Gastrocnemius medialis (tissue), 4 donors: ENCODE measurements around the gene ATXN1. TPM values are rescaled to one million over a fixed set of nuclear protein-coding genes. Genes with fewer than 3 reads are reported as not detected.
"Not testable (repeated sequence)": the region's sequence is repeated elsewhere in the genome, so short reads cannot be mapped to it uniquely, and the experiment has no call there.

ENCODE experiments used
- ATAC-seq, 2 donors: fragments of 150-250 bp; one replicate each; pipeline ENCODE4 v1.9.1; 2016
- DNase-seq, 2 donors: peaks; one replicate each; pipeline ENCODE4 v3.0.0-alpha.2; 2019
- H3K27ac ChIP-seq, 4 donors: fragments of 200-600 bp; sonication (generic); 1 replicate in 1 of 4; 2 replicates in 3 of 4; pipeline ENCODE4 v1.5.1; 2016 to 2018; ENCODE audit warnings: mild to moderate bottlenecking in 2 of 4, moderate library complexity in 1 of 4
- H3K27me3 ChIP-seq, 3 donors: fragments of 200-600 bp; sonication (generic) in 2 of 3; 1 replicate in 1 of 3; 2 replicates in 2 of 3; pipeline versions ENCODE4 v1.5.1 to v1.6.0; 2016 to 2019; ENCODE audit warnings: mild to moderate bottlenecking in 1 of 3, moderate library complexity in 1 of 3
- H3K36me3 ChIP-seq, 2 donors: fragments of 200-600 bp; sonication (generic) in 1 of 2; one replicate each; pipeline ENCODE4 v1.5.1; 2017 to 2018
- H3K4me1 ChIP-seq, 2 donors: fragments of 200-600 bp; sonication (generic) in 1 of 2; one replicate each; pipeline ENCODE4 v1.5.1; 2016 to 2017; ENCODE audit warnings: mild to moderate bottlenecking in 2 of 2
- H3K4me3 ChIP-seq, 4 donors: fragments of 200-600 bp; sonication (generic) in 3 of 4; 1 replicate in 1 of 4; 2 replicates in 3 of 4; pipeline ENCODE4 v1.5.1; 2016 to 2019; ENCODE audit warnings: mild to moderate bottlenecking in 2 of 4
- H3K9me3 ChIP-seq, 3 donors: fragments of 200-600 bp; sonication (generic) in 2 of 3; 1 replicate in 1 of 3; 2 replicates in 2 of 3; pipeline ENCODE4 v1.5.1; 2016 to 2019
- POLR2A ChIP-seq, 2 donors: fragments of 450-650 bp; IDR thresholded peaks; one replicate each; pipeline ENCODE4 v1.6.1; 2017; ENCODE audit warnings: antibody characterized with exemption in 2 of 2, mild to moderate bottlenecking in 2 of 2, moderate library complexity in 2 of 2
- in situ Hi-C, 4 donors: fragments of 200-750 bp; cut with MboI; loops; one replicate each; pipeline versions ENCODE4 v1.15.0 to v1.8.0; 2017; ENCODE audit warnings: low sequenced_read_pairs in 4 of 4
- intact Hi-C: fragments of 100-400 bp; cut with DNase I; formaldehyde crosslinking; loops from one replicate; pipeline ENCODE4 v1.15.1; 2023; ENCODE audit warnings: low total_unique reads
- total RNA-seq, 4 donors: library from RNA; depleted of rRNA; stranded (reverse); fragments of >200 nt; gene quantifications; one replicate each; pipeline versions ENCODE4 v1.1.0 to v1.2.3, GENCODE V29; 2016
- TF ChIP-seq, protein P1 (sequence below), 5 experiments: fragments of 450-650 bp in 3 of 5; fragments of 200-600 bp in 2 of 5; sonication (generic) in 2 of 5; IDR thresholded peaks in 4 of 5; conservative IDR thresholded peaks in 1 of 5; 1 replicate in 4 of 5; 2 replicates in 1 of 5; pipeline ENCODE4 v1.5.1; 2016 to 2019; ENCODE audit warnings: antibody characterized with exemption in 5 of 5, mild to moderate bottlenecking in 3 of 5, moderate library complexity in 3 of 5

The ATXN1 gene
- total RNA-seq, 4 donors from 2014 or later: 21.8 to 42.9 (median 33.1) TPM

DNA sequence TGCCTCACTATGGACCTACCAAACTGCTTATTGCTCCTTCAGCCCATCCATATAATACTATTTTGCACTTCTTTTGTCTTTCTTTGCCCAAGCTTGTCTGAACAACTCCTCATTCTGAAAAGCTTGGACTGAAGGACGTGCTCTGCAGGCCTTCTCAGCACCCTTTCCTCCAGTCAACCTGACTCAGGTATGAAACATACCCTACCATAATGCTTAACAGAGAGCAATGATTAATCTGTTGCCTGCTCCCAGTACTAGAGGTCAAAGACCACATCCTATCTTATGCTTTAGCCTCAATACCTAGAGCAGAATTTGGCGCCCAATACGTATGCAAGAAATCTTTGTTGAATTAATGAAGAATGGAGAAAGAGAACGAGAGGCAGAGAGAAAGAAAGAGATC is 55.2 kb downstream of the ATXN1 start:
- ATAC-seq: no peak
- no peak for DNase-seq
- no peaks in the 10 kb centered on the region for H3K9me3 ChIP-seq
- no peak overlapping the region for H3K27ac ChIP-seq
- no peak overlapping the region for H3K4me3 ChIP-seq
- no peaks in the 10 kb centered on the region for H3K27me3 ChIP-seq
- TF ChIP-seq, protein P1, sequence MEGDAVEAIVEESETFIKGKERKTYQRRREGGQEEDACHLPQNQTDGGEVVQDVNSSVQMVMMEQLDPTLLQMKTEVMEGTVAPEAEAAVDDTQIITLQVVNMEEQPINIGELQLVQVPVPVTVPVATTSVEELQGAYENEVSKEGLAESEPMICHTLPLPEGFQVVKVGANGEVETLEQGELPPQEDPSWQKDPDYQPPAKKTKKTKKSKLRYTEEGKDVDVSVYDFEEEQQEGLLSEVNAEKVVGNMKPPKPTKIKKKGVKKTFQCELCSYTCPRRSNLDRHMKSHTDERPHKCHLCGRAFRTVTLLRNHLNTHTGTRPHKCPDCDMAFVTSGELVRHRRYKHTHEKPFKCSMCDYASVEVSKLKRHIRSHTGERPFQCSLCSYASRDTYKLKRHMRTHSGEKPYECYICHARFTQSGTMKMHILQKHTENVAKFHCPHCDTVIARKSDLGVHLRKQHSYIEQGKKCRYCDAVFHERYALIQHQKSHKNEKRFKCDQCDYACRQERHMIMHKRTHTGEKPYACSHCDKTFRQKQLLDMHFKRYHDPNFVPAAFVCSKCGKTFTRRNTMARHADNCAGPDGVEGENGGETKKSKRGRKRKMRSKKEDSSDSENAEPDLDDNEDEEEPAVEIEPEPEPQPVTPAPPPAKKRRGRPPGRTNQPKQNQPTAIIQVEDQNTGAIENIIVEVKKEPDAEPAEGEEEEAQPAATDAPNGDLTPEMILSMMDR (IDR thresholded peaks at IDR 0.05 in 4 of 5, conservative IDR thresholded peaks at IDR 0.05 in 1 of 5): no peak
- no peak for TF ChIP-seq POLR2A (IDR thresholded peaks at IDR 0.05)
- no peaks in the 10 kb centered on the region for H3K36me3 ChIP-seq
- in situ Hi-C loops (no loop called here), intact Hi-C loops (no loop called here)
- H3K4me1 ChIP-seq: peaks cover 35 to 36% of the 10 kb centered on the region in 2 donors

DNA sequence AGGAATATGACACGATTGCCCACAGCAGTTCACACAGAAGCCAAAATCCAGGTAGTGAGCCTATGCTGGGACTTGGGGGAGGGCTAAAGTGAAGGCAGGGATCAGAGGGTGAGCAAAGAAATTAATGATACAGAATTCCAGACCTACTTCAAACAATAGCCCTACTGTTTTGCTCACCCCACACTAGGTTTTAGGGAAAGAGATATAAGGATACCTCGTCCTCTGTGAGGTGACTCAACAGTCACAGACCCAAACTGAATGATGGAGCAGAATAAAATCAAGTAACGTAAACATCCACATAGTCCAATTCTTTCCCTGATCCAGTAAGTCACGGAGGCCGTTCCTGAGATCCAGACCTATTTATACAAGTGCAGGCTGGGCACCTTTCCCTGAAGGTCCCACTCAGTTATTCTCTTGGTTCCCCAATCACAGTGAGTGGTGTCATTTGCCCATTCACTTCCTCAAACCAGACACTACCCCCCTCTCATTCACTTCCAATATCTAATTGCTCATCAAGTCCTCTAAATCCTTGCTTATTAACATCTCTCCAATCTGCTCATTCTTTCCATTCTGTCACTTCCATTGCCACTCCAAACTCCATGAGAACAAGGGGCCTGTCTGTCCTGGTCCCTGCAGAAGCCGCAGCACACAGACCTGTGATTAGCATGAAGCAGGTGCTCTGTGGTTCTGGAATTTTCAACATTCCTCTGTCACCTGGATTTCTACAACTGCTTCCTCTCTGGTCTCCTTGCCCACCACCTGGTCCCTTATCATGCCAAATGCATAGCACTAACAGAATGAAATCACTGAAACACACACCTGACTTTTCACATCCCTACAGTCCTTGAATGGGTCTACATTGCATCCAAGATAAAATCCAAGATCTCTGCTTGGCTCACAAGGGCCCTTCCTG is 55.9 kb downstream of the ATXN1 start:
- H3K27ac ChIP-seq: no peak overlapping the region

DNA sequence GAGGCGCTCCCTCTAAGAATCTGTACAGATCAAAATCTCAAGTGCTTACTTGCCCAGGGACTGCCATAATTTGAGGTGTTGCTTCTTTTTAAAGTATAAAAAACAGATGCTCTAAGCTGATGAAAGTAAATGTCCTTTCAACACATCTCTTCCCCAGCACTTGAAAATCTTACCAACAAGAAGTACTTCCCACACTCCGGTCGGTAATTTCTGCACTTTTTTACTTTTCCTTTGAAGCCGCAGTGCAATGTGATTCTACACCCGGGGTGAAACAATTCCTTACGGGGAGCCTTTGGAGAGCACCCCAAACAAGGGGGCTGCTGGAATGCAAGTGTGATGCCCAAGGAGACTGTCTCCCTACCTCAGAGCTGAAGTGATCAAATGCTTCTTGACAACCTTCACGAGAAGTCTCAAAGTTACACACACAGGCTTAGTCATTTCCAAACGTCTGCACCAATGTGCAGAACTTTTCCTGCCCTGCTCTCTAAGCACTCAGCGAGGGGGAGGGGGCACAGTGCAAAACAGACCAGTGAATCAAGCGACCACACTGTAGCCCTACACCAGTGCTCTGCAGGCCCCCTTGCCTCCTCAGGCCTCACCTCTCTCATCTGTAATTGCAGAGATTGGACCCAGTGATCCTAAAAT is 56.7 kb downstream of the ATXN1 start:
- DNase-seq: no peak
- Histone ChIP-seq H3K4me1 (peaks cover 47 to 49% of the 10 kb centered on the region in 2 donors), H3K4me3 (peak overlapping the region in 1 of 4 donors; percentile 6), H3K36me3 (no peaks in the 10 kb centered on the region), H3K27ac (no peak overlapping the region), H3K9me3 (no peaks in the 10 kb centered on the region), H3K27me3 (no peaks in the 10 kb centered on the region)
- intact Hi-C loops (no loop called here), in situ Hi-C loops (no loop called here)
- TF ChIP-seq, protein P1 (IDR thresholded peaks at IDR 0.05 in 4 of 5, conservative IDR thresholded peaks at IDR 0.05 in 1 of 5): no peak
- no peak for TF ChIP-seq POLR2A (IDR thresholded peaks at IDR 0.05)
- ATAC-seq: no peak

More for the DNA sequence above, 55.9 kb downstream of the ATXN1 start:
- Histone ChIP-seq H3K36me3 (no peaks in the 10 kb centered on the region), H3K9me3 (no peaks in the 10 kb centered on the region), H3K4me1 (peaks cover 41 to 42% of the 10 kb centered on the region in 2 donors), H3K4me3 (no peak overlapping the region), H3K27me3 (no peaks in the 10 kb centered on the region)
- in situ Hi-C loops (no loop called here), intact Hi-C loops (no loop called here)
- TF ChIP-seq, protein P1 (IDR thresholded peaks at IDR 0.05 in 4 of 5, conservative IDR thresholded peaks at IDR 0.05 in 1 of 5): no peak
- TF ChIP-seq POLR2A (IDR thresholded peaks at IDR 0.05): no peak
- ATAC-seq (no peak), DNase-seq (no peak)

DNA sequence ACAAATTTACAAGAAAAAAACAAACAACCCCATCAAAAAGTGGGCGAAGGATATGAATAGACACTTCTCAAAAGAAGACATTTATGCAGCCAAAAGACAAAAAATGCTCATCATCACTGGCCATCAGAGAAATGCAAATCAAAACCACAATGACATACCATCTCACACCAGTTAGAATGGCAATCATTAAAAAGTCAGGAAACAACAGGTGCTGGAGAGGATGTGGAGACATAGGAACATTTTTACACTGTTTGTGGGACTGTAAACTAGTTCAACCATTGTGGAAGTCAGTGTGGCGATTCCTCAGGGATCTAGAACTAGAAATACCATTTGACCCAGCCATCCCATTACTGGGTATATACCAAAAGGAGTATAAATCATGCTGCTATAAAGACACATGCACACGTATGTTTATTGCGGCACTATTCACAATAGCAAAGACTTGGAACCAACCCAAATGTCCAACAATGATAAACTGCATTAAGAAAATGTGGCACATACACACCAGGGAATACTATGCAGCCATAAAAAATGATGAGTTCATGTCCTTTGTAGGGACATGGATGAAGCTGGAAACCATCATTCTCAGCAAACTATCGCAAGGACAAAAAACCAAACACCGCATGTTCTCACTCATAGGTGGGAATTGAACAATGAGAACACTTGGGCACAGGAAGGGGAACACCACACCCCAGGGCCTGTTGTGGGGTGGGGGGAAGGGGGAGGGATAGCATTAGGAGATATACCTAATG is 58.5 kb downstream of the ATXN1 start:
- H3K4me1 ChIP-seq: peaks cover 57 to 60% of the 10 kb centered on the region in 2 donors
- H3K27me3 ChIP-seq, H3K36me3 ChIP-seq, H3K9me3 ChIP-seq, DNase-seq, H3K4me3 ChIP-seq, in situ Hi-C loops, intact Hi-C loops, ATAC-seq, H3K27ac ChIP-seq: not testable (repeated sequence)

- H3K4me3 ChIP-seq: peak overlapping the region in 3 of 4 donors; percentile 19 to 52 (median 35)
- H3K36me3 ChIP-seq: no peaks in the 10 kb centered on the region
- peaks cover 52 to 56% of the 10 kb centered on the region in 2 donors for H3K4me1 ChIP-seq
- no peak for ATAC-seq
- intact Hi-C loops: no loop called here
- in situ Hi-C loops: no loop called here
- no peak for DNase-seq
- TF ChIP-seq POLR2A (IDR thresholded peaks at IDR 0.05): no peak
- TF ChIP-seq, protein P1 (IDR thresholded peaks at IDR 0.05 in 4 of 5, conservative IDR thresholded peaks at IDR 0.05 in 1 of 5): no peak
- H3K27me3 ChIP-seq: no peaks in the 10 kb centered on the region
- peak overlapping the region in 3 of 4 donors; percentile 37 to 59 (median 40) for H3K27ac ChIP-seq
- H3K9me3 ChIP-seq: no peaks in the 10 kb centered on the region
Measured at GRCh38 chr6:16700916-16701234, 60.4 kb downstream of the ATXN1 start.
